DMS153 treated with DMSO at 0.1 percent for 48 hours (cell line): Measurements from ENCODE around the gene PTPRN.
A peak's percentile ranks its signal among the peaks of the same experiment; 100 is the strongest.
"Not testable (repeated sequence)": the region's sequence is repeated elsewhere in the genome, so short reads cannot be mapped to it uniquely, and the experiment has no call there.

Experiments used
- DNase-seq: peaks from one replicate; lab custom pipeline; 2025; ENCODE audit not compliant: unreplicated experiment; lab: John Stamatoyannopoulos, UW

The PTPRN gene

DNA sequence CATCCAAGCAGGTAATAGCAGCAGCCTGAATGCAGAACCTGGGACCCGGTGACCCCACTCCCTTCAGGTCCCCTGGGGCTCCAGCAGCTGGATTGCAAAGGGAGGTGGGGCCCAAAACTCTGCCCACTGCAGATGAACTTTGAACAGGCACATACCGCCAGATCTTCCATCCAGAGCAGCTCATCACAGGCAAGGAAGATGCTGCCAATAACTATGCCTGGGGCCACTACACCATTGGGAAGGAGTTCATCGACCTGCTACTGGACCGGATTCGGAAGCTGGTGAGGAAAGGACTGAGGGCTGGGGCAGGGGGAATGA, 39.2 kb downstream of the PTPRN start:
- DNase-seq, result no peak

DNA sequence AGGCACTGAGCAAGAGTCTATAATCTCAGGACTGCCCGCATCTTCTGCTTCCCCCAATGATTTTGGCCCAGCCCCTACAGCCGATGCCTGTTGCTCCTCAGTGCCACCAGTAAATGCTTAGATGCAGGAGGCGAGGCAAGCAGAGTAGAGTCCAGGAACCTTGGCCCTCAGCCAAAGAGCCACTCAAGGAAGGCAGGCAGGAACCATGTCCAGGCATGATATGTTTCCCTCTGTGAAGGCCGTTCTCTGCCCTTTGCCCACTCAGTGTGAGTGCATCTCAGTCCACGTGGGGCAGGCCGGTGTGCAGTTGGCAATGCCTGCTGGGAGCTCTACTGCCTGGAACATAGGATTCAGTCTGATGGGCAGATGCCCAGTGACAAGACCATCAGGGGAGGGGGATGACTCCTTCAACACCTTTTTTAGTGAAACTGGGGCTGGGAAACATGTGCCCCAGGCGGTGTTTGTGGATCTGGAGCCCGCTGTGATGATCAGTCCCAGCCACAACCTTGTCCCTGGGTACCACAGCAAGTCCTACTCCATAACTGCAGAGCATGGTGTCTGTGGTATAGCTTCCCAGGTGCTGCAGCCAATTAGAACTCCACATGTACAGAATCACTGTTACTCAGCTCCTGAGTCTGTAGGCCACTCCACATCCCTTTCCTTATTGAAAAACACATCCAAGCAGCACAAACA, 39.7 kb downstream of the PTPRN start:
- DNase-seq, result peak; percentile 32

- no peak for DNase-seq
These were observed 40.9 kb downstream of the PTPRN start for GRCh38 chr2:219268294-219268693.

GRCh38 chr2:219266886-219267285, 42.3 kb downstream of the PTPRN start:
- DNase-seq, result no peak

GRCh38 chr2:219266232-219266631, 43.0 kb downstream of the PTPRN start:
- no peak for DNase-seq

DNA sequence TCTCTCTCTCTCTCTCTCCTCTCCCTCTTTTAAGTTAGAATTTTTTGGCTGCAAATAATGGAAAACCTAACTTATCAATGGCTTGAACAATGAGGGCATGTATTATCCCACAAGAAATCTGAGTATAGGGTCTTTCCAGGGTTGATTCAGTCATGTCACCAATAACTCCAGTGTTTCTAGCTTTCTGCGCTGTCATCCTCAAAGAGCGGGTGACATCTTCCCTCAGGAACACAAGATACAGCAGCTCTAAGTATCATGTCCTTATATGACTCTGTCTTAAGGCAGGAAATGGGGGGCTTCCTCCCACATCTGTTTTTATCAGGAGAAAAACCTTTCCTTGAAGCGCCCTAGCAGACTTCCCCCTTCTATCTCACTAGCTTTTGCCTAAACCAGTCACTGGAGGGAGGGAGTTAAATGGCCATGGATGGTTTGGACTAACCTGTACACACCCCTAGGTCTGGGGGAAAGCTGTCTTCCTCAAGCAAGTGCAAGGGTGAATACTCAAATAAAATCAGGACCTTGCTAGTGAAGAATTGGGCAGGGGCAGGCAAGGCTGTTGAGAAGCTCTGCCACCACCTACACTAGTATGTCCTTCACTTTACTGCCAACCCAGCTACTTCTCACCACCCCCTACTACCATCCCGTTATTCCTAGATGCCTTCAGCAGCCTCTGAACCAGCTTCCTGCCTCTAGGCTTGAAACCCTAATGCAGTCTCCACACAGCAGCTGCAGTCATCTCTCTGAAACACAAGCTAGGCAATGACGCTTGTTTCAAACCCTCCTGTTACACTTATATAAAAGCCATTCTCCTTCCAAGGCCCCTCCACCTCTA, 48.0 kb downstream of the PTPRN start:
- no peak for DNase-seq

DNA sequence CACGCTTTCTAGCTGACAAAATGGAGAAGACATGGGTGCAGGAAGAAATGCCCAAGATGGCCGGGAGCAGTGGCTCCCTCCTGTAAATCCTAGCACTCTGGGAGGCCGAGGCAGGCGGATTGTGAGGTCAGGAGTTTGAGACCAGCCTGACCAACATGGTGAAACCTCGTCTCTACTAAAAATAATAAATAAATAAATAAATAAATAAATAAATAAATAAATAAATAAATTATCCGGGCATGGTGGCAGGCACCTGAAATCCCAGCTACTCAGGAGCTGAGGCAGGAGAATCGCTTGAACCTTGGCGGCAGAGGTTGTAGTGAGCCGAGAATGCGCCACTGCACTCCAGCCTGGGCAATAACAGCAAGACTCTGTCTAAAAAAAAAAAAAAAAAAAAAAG, 50.3 kb downstream of the PTPRN start:
- not testable (repeated sequence) for DNase-seq

GRCh38 chr2:219254590-219255201, 54.5 kb downstream of the PTPRN start:
- DNase-seq, result no peak

DNA sequence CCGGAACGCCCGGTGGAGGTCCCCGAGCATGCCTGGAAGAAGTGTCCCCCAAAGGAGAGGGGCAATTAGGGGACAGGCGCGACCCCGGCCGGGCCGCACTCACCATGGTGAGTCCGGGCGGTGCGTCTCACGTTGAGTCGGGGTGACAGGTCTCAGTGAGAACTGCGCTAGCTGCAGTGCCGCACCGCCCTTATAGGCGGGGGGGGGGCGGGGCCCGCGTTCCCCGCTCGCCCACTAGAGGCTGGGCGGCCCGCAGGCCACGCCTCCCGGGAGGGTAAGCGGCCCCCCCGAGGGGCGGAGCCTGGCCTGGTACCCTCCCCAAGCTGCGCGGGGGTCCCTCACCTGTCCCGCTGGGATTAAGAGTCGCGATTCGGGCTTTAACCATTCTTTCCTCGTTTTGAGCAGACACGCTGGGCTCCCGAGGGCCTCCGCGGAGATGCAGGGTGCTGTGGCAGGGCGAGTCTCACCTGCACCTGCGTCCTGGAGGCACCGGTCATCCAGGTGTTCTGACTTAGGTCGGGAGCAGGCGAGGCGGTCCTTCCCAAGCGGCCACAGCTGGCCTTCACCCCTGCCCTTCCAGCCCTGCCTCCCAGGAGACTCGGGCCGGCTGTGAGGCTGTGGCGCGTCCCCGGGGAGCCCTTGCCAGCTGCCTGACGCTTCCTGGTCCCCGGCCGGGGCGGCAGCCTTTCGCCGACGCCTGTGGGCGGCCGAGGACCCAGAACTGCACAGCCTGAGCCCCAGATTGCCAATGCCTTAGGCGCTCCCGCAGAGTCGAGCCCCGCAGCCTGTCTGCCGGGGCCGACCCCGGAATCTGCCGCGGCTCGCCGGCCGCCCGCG, 55.2 kb downstream of the PTPRN start, which contains the start of gene TUBA4A:
TSS of gene TUBA4A (minus strand) at position 166 of the 837 bp plus-strand sequence. CDS start at position 106, 60 bp downstream.
- peak; percentile 73 for DNase-seq

- no peak for DNase-seq
These were observed 56.1 kb downstream of the PTPRN start, which contains the start of gene TUBA4B for GRCh38 chr2:219252900-219253752. TUBA4B (plus strand) TSS chr2:219253243; CDS start chr2:219253408, 165 bp downstream.

GRCh38 chr2:219252570-219252899, 56.7 kb downstream of the PTPRN start:
- no peak for DNase-seq

DNA sequence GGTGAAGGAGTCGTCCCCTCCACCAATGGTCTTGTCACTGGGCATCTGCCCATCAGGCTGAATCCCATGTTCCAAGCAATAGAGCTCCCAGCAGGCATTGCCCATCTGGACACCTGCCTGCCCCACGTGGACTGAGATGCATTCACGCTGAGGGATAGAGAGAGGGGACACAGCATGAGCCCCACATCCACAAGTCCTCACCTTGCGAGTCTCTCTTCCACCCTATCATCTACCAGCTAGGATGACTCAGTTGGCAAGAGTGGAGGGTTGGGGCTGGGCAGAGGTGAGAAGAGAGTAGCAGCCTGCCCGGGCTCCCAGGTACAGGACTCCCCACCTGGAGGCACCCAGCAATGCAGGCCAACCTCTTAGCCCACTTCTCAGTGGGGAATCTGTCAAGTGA, 57.1 kb downstream of the PTPRN start:
- DNase-seq, result no peak

DNA sequence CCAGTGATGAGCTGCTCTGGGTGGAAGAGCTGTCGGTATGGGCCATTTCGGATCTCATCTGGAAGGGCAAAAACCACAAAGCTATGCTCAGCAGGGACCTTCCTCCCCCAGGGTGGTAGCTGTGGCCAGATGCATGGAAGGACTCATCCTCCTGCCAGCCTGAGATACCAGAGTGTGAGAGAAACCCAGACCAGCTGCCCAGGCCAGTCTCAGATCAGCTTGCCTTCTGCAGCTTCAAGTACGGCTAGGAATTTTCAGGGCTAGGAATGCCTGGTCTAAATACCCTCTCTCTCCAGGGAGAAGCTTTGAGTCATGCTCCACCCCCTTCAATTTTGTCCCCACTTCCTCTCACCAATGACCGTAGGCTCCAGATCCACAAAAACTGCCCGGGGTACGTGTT, 57.5 kb downstream of the PTPRN start:
- DNase-seq, result no peak

DNA sequence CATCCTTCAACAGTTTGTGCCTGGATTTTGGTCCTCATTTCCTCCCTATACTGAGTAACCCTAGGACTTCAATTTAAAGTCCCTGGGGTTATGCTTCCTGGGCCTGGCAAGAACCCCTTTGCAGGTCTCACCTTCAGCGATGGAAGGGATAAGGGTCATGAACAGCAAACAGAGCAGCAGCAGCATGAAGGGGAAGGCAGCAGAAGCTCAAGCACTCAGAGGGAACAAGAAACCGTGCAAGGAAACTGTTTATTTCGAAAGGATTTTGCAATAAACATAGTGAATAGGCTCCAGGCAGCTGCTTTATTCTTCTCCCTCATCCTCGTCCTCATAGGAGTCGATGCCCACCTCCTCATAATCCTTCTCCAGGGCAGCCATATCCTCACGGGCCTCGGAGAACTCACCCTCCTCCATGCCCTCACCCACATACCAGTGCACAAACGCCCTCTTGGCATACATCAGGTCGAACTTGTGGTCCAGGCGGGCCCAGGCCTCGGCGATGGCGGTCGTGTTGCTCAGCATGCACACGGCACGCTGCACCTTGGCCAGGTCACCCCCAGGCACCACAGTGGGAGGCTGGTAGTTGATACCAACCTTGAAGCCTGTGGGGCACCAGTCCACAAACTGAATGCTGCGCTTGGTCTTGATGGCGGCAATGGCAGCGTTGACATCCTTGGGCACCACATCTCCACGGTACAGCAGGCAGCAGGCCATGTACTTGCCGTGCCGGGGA, 59.0 kb downstream of the PTPRN start:
- DNase-seq, result no peak

- DNase-seq, result peak; percentile 97
These were observed 59.8 kb downstream of the PTPRN start for GRCh38 chr2:219249203-219249980.

GRCh38 chr2:219248845-219249202, 60.4 kb downstream of the PTPRN start:
- no peak for DNase-seq

DNA sequence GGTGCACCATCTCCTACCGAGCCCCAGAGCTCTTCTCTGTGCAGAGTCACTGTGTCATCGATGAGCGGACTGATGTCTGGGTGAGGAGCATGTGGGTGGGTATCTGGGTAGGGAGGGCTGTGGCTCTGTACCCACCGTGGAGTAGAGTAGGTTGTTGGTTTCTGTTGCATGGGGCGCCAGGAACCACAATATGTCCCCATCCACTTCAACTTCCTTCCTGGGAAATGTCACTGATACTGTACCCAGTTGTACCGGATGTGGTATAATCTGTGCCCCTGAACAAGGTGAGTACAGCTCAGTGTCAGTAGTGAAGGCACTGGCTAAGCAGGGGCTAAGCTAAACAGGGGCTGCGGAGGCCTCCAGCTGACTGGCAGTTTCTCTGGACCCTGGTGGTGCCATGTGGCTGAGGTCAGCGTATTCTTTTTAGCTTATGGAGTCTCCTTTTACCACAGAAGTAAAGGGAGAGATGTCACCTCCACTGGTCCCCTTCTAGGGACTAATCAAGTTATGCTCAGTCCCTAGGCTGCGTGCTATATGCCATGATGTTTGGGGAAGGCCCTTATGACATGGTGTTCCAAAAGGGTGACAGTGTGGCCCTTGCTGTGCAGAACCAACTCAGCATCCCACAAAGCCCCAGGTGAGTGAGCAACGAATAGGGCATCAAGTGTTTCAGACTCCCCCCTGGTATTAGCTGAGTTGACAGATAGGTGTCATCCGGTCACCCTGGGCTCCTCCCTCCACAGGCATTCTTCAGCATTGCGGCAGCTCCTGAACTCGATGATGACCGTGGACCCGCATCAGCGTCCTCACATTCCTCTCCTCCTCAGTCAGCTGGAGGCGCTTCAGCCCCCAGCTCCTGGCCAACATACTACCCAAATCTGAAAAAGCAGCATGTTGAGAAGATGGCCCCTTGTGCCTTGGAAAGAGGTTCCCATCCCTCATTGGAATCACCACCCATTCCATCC, 61.2 kb downstream of the PTPRN start:
- DNase-seq, result no peak

GRCh38 chr2:219246559-219246958, 62.6 kb downstream of the PTPRN start:
- no peak for DNase-seq
